ENCODE results near the gene LENG1. TPM values are rescaled to one million over a fixed set of nuclear protein-coding genes. Genes with fewer than 3 reads are reported as not detected.

LENG1 gene
- total and polyA plus RNA-seq, 8 donors, result 2.1 to 9.7 (median 4.8) TPM

- intact Hi-C loops (cut with DNase I), result no loop called here
- Histone ChIP-seq H3K27me3 (no peaks in the 10 kb centered on the region), H3K4me1 (peaks cover 0 to 6% (median 3%) of the 10 kb centered on the region in 3 donors), H3K27ac (no peak overlapping the region), H3K9me3 (no peaks in the 10 kb centered on the region), H3K4me3 (no peak overlapping the region), H3K36me3 (peaks cover 0 to 11% (median 8%) of the 10 kb centered on the region in 3 donors)
- ATAC-seq (no peak), DNase-seq (no peak), FAIRE-seq (no peak)
- WGBS, 2 donors, result 80 to 84% methylated on average over 10 of the region's 10 CpGs
- TF ChIP-seq CTCF (IDR thresholded peaks at IDR 0.05), result no peak
Observed at GRCh38 chr19:54133312-54133956, 26.1 kb downstream of the LENG1 start.

GRCh38 chr19:54129617-54129996 lies 29.9 kb downstream of the LENG1 start:
- intact Hi-C loops (cut with DNase I), result no loop called here
- H3K27me3 ChIP-seq, result no peaks in the 10 kb centered on the region
- ATAC-seq (no peak), DNase-seq (peak in 2 of 6 donors; percentile 15 to 63), FAIRE-seq (no peak)
- no peaks in the 10 kb centered on the region for H3K9me3 ChIP-seq
- H3K4me3 ChIP-seq, result no peak overlapping the region
- WGBS, 2 donors, result 95 to 97% methylated on average over 20 of the region's 20 CpGs
- TF ChIP-seq CTCF (IDR thresholded peaks at IDR 0.05), result no peak
- no peaks in the 10 kb centered on the region for H3K4me1 ChIP-seq
- H3K27ac ChIP-seq, result no peak overlapping the region
- H3K36me3 ChIP-seq, result peaks cover 7 to 34% (median 28%) of the 10 kb centered on the region in 3 donors

GRCh38 chr19:54128796-54129616 lies 30.5 kb downstream of the LENG1 start:
- WGBS, 2 donors, result 94 to 96% methylated on average over 36 to 41 of the region's 41 CpGs
- no peak for TF ChIP-seq CTCF (IDR thresholded peaks at IDR 0.05)
- Histone ChIP-seq H3K27ac (no peak overlapping the region), H3K4me3 (no peak overlapping the region), H3K27me3 (no peaks in the 10 kb centered on the region), H3K36me3 (peaks cover 7 to 40% (median 34%) of the 10 kb centered on the region in 3 donors), H3K4me1 (no peaks in the 10 kb centered on the region), H3K9me3 (no peaks in the 10 kb centered on the region)
- DNase-seq (peak in 2 of 6 donors; percentile 32 to 75), FAIRE-seq (no peak), ATAC-seq (no peak)
- intact Hi-C loops (cut with DNase I), result no loop called here

GRCh38 chr19:54128441-54128725 lies 31.1 kb downstream of the LENG1 start:
- peaks cover 7 to 46% (median 40%) of the 10 kb centered on the region in 3 donors for H3K36me3 ChIP-seq
- no peaks in the 10 kb centered on the region for H3K27me3 ChIP-seq
- no peak for TF ChIP-seq CTCF (IDR thresholded peaks at IDR 0.05)
- intact Hi-C loops (cut with DNase I), result no loop called here
- no peak overlapping the region for H3K27ac ChIP-seq
- 88 to 92% methylated on average over 20 of the region's 20 CpGs for whole genome bisulfite sequencing, 2 donors
- H3K4me3 ChIP-seq, result no peak overlapping the region
- peak in 1 of 6 donors; percentile 58 for DNase-seq
- no peaks in the 10 kb centered on the region for H3K9me3 ChIP-seq
- no peaks in the 10 kb centered on the region for H3K4me1 ChIP-seq
- no peak for ATAC-seq
- FAIRE-seq, result no peak
